CD4-positive, alpha-beta T cell treated with Interleukin-21 for 1 hour (primary cell): ENCODE results near the gene TMEM181.
"Not testable (repeated sequence)": the region's sequence is repeated elsewhere in the genome, so short reads cannot be mapped to it uniquely, and the experiment has no call there.

ENCODE experiments used
- DNase-seq: peaks from one replicate; pipeline ENCODE4 v3.0.0-alpha.2; 2020

TMEM181 gene

DNA sequence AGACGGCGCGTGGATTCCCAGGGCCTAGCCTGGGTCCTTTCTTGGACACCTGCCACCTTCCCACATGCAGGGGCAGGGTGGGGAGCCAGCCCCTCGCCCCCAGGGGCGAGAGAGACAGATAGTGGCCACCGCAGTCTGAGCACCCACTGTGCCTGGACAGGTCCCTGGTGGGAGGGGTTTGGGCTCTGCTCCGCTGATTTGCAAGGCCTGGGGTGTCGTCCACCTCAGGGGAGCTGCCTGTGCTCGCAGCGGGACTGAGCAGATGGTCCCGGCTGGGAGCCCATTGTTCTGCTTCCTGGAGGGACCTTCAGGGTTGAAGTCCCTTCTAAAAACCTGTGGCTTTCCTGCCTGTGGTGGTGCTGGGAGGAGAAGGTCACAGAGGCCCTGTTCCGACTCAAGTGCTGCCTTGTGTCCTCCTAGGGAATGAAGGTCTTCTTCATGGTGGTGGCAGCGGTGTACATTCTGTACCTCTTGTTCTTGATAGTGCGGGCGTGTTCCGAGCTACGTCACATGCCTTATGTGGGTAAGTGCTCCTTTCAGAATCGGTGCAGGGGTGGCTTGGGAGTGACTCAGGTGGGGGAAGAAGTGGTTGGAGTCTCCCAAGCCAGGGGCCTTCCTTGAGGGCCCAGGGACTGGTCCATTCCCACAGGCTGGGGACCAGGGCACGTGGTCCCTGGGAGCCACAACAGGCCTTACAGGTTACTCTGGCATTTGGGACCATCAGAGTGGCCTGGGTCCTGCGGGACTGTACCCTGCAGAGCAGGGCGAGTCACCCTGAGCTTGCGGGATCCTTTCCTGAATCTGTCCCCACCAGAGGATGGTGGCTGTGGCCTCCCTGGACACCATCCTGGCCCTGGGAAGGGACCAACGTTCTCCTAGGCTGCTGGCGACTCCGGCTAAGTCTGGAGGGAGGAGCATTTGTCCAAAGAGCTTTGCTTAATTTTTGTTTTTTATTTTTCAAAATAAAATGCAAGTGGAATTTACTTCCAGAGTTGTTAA, 65.1 kb downstream of the TMEM181 start:
- no peak for DNase-seq

DNA sequence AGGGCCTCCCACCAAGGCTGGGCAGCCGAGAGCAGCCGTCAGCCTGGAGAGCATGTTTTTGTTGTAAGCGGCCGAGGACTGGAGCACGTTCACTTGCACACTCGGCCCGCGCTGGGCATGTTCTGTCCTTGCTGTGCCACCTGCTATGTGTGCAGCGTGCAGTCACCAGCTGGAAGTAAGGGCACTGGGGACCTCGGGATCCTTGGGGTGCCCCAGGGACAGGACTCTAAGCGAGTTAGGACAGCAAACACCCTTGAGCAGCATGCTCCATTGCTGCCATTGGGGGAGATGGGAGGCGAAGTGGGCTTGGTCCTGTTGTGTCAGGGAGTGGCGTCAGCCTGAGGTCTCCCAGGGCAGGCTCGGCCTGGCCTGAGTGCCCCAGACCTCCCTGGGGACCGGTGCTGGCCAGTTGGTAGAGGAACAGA, 66.0 kb downstream of the TMEM181 start:
- DNase-seq: no peak

DNA sequence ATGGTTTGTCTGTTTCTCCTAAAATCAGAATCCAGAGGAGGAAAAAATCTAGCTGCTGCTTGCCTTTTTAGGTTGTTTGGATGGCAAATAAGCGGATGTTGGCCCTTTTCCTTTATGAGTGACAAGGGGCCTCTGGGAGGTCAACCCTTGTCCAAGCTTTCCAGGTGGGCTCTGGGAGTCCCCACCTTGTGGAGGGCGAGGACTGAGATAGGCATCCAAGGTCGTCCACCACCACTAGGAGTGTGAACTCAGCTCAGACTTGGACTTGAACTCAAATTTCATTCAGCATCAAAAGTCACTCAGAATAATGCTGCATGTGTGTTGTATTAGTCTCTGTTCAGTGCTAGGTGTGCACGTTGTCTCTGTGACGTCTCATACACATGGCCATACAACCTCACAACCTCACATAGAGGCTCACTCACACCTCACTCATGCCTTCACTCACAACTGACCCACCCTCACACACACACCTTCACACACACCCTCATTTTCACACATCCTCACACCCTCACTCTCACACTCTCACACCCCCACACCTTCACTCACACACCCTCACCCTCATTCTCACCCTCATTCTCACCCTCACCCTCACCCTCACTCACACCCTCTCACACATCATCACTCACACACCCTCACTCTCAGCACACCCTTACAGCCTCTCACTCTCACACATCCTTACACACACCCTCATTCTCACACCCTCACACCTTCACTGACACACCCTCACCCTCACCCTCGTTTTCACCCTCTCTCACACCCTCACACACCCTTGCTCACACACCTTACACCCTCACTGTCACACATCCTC, 66.7 kb downstream of the TMEM181 start:
- DNase-seq: no peak

DNA sequence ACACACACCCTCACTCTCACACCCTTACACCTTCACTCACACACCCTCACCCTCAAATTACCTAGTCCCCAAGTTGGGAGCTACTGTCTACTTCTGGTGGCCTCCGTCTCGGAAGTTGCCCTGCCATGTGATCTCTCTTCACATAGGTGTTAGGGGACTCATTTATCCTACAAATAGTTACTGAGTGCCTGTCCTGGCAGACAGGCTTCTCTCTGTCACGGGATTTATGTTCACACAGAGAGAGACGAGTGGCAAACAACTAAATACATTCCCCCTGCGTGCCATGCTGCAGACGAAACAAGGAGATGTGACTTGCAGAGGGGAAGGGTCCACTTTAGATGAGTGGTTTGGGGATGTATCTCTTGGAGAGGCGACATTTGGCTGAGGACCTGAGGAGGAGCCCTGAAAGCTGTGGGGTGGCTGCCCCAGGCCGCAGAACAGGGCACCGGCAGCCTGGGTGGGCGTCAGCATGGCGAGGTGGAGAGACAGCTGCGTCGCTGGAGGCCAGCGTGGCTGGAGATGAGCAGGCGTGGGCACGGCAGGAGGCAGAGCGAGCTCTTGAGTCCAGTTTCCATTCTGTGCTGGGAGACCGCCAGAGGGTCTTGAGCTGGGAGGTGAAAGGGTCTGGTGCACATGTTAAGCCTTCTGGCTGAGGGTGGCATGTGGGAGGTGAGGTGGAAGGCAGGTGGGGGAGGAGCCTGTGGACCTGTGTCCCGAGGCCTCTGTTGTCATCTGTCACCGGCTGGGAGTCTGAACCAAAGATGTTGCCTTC, 67.5 kb downstream of the TMEM181 start:
- DNase-seq: no peak

DNA sequence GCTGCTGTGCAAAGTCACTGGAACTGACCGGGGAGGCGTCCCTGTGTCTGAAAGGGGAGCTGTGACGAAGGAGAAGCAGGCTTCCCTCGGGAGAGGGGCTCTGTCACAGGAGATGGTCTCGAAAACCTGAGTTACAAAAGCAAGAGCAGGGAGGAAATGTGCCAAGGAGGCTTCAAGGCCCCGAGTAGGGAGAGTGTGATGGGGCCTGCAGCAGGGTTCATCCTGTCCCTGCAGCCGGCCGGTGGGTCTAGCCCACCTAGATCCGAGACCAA, 68.0 kb downstream of the TMEM181 start:
- DNase-seq: no peak

DNA sequence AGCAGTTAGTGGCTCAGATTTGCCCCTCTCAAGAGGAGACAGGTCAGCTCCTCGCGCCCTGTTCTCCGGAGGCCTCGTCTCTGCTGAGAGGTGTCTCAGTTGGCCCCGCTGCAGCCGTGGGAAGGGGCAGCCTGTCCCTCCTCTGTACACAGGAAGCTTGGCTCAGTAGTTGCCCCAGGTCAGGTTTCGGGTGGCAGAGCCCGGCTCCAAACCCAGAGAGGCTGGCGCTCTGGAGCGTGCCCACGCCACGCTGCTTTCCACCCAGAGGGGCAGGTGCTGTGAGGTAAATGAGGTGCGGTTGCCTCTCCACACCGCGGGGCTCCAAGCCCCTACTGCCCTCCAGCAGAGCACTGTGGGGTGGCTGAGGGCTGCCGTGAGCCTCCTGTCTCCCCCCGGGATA, 68.7 kb downstream of the TMEM181 start:
- no peak for DNase-seq

DNA sequence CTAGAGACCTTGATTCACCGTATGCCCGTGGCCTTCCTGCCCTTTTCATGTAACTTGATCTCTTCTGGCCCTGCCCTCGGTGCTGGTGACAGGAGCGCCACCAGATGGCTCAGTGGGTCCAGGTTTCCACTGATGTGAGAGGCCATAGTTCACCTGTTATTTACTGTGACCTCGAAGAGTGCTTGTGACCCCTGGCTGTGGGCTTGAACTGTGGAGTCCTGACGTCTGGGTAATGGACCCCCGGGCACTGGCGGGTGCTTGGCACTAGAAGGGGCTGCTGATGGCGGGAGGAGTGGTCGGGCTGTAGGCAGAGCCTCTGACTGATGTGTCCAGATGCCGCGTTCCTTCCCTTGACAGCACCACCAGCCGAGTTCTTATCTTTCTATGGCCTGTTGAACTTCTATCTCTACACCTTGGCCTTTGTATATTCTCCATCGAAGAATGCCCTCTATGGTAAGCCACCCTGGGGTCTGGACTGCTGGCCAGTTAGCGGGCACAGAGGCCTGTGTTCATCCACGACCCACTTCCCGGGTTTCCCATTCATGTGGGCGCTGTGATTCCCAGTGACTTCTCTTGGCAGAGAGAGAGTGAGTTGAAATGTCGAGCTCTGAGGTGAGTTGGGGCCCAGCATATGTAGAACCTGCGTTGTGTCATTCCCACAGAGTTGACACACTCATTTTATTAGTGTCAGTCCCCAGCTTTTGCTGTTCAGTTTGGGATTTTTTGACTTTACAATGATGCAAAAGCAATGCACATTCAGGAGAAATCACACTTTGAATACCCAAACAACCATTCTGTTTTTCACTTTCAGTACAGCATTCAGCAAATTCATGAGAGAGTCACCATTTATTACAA, 69.7 kb downstream of the TMEM181 start:
- peak; percentile 40 for DNase-seq

DNA sequence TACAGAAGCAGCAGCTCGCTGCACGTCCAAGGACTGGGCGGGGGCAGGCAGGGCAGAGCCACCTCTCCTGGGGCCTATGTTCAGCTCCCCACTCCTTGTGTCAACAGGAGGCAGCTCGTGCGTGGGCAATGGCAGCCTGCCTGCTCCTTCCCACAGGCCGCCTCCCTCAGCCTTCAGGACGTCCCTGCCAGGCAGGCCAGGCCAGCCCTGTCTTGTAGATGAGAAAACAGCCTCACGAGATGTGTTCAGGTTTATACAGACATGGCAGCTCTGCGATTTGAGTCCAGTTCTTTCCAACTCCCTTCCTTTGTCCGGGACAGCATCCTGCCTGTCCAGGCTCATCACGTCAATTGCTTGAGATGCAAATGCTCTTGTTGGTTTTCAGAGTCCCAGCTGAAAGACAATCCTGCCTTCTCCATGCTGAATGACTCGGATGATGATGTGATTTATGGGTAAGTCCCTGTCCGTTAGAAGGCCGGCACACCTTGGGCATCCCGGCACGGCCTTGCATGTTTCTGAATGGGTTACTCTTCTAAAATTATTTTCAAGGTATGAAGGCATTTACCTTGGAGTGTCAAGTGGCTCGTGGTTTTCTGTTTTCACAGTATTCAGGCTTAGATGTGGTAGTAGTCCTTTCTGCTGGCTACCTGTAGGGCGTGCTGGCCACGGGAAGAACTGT, 71.2 kb downstream of the TMEM181 start:
- DNase-seq: no peak

DNA sequence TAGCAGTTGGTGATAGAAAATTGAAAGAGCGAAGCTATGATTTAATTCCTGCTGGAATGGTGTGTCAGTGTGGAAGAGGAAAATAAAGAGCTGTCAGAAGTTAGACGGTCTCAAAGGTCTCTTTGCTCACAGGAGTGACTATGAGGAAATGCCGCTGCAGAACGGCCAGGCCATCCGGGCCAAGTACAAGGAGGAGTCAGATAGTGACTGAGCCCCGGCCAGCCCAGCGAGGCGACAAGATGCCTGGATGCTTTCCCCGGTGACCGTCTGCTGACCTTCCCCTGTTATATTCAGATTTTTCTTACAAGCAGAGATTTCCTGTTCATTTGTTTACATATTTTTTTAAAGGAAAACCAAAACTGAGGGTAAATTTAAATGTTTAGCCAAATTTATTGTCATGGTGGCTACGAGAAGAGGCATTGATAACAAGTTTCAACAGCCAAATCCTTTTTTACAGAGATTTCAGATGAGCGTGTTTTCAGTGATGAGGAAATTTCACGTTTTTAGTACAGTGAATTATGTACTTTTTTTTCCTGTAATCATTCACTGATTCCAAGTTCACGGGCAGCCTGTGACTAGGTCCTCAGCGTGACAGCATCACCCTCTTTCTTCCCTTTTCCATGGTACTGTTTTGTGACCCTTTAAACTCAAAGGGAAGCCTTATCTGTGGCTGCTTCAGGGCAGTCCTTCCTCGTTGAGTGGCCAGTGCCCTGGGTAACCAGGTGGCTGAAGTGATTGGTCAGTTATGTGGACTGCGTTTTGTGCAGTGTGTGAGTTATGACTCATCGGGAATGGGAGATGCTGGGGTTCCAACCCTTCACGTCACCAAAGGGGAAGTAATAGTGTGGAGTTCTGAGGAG, 72.0 kb downstream of the TMEM181 start:
- DNase-seq: no peak

DNA sequence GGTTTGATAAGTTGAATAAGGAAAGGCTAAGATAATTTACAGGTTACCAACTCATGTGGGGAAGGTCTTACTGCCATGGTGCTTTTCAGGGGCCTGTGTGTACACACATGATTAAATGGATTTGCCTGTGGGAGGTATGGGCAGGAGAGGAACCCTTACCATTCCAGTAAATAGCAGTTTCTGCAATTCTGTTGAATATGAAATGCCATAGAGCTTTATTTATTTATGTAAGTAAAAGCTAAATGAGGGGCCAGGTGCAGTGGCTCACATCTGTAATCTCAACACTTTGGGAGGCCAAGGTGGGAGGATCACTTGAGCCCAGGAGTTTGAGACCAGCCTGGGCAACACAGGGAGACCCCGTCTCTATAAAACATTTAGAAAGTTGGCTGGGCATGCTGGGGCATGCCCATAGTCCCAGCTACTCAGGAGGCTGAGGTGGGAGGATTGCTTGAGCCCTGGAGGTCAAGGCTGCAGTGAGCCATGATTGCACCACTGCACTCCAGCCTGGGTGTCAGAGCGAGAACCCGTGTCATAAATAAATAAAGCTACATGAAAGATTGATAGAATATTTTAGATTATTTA, 72.7 kb downstream of the TMEM181 start:
- not testable (repeated sequence) for DNase-seq

DNA sequence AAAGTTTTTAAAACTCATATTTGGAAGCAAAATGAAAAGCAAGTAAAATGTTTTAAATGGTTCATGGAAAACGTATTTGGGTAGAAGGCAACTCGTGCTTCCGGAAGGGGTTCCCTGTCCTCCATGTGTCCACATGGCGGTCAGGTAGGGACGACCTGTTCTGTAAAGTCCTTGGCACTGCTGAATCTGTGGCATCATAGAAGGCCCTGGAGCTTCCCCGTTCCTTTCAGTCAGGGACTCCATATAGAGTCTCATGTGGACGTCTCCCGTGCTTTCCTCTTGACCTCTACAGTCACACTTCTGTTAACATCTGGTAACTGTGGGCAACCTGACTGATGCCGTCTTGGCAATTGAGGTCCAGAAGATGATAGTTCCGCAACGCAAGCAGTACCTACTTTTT, 73.2 kb downstream of the TMEM181 start:
- DNase-seq: no peak

DNA sequence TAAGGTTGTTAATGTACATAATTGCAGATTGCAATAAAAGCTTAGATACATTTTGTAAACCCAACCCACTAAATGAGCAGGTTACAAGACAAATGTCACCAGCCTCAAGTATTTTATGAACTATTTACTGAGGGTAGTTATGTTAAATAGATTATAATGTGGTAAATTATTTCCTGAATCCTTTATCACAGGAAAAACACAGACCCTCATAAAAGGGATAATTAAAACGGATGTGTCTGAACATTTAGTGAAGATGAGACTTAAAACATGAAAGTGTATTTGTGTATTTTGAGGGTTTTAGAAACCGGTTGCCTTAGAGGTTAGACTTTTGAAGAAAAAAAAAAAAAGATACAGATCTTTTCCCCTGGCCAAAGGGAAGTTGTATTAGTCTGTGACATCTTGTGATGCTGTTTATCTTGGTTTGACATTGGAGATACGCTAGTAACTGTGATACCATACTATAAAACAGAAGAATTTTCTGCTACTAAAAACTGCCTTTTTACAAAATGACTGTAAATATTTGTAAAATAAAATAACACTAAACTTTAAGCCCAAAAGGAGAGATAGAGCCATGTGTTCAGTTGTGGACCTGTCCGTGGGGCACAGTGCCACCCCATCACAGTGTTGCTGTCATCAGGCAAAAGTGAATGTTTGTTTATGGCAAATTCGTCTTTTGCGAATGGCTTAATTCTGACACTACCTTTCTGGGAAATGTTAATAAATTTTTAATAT, 75.0 kb downstream of the TMEM181 start:
- DNase-seq: peak; percentile 38

DNA sequence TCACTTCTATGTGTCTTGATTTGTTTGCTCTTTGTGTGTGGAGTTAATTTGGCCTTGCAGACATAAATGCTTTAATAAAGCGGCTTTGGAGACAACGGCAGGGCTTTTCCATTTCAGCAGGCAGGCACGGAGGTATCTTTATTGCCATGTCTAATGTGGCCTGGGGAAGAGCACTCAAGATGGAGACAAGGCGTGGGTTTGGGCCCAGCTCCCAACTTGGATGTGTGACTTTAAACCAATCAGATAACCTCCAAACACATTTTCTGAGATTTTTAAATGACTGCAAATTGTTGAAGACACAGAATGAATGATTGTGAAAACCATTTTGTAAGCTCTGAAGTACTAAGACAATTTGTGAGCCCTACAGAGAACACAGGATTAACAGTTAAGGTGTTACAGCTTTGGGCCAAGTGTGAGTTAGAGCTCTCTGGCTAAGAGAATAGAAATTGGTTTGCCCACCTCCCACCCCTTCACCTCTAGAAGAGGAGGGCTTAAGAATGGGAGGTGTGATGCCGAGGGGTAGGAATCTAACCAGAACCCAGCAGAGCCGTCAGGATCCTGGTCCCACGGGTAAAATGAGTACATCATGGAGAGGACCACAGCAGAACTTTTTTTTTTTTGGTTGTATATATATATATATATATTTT, 75.7 kb downstream of the TMEM181 start:
- DNase-seq: no peak

DNA sequence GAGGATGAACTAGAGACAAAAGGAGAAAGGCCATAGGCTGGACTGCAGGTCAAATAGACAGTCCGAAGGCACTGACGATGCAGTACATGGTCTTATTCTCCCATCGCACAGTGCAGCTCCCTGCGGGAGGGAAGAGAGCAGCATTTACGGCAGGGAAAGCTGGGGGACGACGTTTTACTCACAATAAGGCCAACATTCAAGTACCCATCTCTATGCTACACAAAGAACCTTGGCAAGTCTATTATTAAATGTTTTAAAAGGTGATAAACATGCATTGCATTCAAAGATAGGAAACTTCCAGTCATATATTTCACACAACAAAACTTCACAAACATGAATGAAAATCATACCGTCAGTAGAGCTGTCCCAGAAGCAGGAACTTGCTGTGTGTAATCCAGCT, 76.9 kb downstream of the TMEM181 start:
- no peak for DNase-seq

DNA sequence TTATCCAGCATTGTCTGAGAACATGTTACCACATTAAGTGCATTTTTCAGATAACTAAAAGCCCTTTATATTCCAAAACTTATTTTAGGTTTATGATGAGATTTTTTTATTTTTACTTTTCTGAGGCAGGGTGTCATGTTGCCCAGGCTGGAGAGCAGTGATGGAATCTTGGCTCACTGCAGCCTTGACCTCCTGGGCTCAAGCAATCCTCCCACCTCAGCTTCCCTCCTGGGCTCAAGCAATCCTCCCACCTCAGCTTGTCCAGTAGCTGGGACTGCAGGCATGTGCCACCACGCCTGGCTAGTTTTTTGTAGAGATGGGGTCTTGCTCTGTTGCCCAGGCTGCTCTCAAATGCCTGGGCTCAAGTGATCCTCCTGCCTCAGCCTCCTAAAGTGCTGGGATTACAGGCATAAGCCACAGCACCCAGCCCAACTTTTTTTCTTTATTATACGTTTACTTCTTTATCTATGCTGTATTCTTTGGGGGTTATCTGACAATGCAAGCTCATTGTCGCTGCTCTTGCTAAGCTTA, 78.5 kb downstream of the TMEM181 start:
- no peak for DNase-seq

DNA sequence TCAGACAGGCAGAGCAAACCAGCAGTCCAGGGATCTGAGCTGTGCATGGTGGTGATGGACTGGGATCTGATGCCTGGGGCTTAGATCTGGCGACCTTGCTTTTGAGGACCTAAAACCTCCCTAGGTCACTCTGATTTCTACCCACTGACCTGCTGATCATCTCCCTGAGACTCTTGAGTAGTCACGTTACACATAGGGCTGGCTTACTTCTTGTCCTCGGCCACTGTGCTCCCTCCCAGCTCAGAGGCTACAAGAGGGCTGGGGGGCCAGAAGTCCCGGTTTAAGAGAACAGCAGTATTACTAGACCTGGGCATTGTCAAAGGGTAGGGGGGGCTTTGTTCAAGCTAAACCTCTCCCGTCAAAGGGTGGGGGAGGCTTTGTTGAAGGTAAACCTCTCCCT, 79.2 kb downstream of the TMEM181 start:
- no peak for DNase-seq

DNA sequence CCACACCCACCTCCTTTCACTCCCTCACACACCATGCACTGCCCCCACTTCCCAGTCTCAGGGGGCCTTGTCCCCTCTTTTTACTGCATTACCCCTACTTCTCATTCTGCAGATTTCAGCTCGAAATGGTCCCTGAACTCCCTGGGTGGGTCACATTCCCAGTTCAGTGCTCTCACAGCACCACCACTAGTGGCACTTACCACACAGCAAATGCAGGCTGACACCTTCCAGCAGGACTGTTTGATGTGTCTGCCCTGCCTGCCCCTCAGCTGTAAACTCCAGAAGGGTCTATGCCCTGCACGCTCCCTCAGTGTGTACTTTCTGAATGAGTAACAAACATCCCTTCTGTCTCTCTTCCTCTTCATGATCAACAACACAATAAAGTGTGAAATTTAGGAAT, 80.6 kb downstream of the TMEM181 start:
- no peak for DNase-seq

DNA sequence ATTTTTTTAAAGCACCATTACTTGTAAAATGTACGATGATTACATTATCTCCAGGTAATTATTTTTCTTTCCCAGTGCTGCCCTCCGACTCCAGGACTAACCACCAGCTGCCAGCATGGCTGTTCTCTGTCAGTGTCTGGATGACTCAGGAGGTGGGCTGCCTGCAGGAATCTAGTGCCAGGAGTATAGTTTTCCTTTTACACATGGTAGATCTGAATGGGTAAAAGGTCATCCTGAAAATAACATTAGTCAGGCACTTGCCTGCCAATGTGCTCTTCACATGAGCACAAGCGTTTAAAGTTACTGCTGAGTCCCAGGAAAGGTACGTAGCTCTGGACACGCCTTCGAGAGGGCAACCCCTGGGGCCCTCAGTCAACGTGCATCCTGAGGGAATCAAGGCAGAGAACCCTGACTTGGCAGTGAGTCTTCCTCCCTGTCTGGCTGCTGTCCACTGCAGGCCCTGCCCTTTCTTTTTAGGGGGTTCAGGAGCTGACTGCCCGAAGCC, 82.3 kb downstream of the TMEM181 start:
- DNase-seq: no peak

DNA sequence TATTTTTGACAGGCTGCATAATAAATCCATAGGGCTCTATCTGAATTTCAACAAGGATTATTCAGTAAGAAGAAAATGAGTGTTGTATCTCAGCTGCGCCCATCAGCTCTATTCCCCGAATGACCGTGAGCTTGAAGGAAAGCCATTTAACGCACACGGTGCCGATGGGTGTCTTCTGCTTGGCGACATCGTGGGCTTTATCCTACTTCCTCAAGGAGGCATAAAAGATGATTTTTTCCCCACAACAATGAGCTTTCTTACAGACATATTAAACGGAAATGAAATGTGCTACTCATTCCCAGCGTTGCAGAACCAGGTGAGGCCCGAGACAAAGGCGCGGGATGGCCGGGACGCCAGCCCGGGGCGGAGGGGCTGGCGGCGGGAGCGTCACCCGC, 83.9 kb downstream of the TMEM181 start:
- DNase-seq: peak; percentile 20
